ENCODE measurements around the gene GSTM2.

GRCh38 chr1:109639063-109639840 lies 28.6 kb upstream of the GSTM2 start:
- TF ChIP-seq REST (IDR thresholded peaks at IDR 0.05; ENCODE audit: insufficient read depth in 1 of 2, low read depth in 2 of 2, low read length in 1 of 2) (no peak), CTCF (IDR thresholded peaks at IDR 0.05) (no peak), POLR2AphosphoS5 (IDR thresholded peaks at IDR 0.05; ENCODE audit: low read depth, low read length) (no peak)

Data from Panc1 (cell line).